HL-60 (cell line): ENCODE results near the gene STK24.

Experiments used
- GABPA ChIP-seq: IDR thresholded peaks from 2 replicates; pipeline ENCODE4 v1.6.1; 2012; ENCODE audit warnings: low read depth
- POLR2AphosphoS5 ChIP-seq: IDR thresholded peaks from 2 replicates; pipeline ENCODE4 v1.6.1; 2012; ENCODE audit warnings: low read depth
- SPI1 ChIP-seq: IDR thresholded peaks from 2 replicates; pipeline ENCODE4 v1.6.1; 2012; ENCODE audit warnings: low read depth, mild to moderate bottlenecking, borderline replicate concordance
- TF ChIP-seq, protein P1 (sequence below): IDR thresholded peaks from one replicate; pipeline ENCODE4 v1.5.1; 2011; ENCODE audit warnings: low read length, control low read depth, inconsistent platforms; ENCODE audit not compliant: insufficient read depth
- TF ChIP-seq, protein P2 (sequence below): IDR thresholded peaks from 2 replicates; pipeline ENCODE4 v1.6.1; 2012; ENCODE audit warnings: low read depth; ENCODE audit not compliant: insufficient replicate concordance

- TF ChIP-seq, protein P1, sequence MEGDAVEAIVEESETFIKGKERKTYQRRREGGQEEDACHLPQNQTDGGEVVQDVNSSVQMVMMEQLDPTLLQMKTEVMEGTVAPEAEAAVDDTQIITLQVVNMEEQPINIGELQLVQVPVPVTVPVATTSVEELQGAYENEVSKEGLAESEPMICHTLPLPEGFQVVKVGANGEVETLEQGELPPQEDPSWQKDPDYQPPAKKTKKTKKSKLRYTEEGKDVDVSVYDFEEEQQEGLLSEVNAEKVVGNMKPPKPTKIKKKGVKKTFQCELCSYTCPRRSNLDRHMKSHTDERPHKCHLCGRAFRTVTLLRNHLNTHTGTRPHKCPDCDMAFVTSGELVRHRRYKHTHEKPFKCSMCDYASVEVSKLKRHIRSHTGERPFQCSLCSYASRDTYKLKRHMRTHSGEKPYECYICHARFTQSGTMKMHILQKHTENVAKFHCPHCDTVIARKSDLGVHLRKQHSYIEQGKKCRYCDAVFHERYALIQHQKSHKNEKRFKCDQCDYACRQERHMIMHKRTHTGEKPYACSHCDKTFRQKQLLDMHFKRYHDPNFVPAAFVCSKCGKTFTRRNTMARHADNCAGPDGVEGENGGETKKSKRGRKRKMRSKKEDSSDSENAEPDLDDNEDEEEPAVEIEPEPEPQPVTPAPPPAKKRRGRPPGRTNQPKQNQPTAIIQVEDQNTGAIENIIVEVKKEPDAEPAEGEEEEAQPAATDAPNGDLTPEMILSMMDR, result no peak
- TF ChIP-seq POLR2AphosphoS5 (no peak), GABPA (no peak), SPI1 (no peak)
- TF ChIP-seq, protein P2, sequence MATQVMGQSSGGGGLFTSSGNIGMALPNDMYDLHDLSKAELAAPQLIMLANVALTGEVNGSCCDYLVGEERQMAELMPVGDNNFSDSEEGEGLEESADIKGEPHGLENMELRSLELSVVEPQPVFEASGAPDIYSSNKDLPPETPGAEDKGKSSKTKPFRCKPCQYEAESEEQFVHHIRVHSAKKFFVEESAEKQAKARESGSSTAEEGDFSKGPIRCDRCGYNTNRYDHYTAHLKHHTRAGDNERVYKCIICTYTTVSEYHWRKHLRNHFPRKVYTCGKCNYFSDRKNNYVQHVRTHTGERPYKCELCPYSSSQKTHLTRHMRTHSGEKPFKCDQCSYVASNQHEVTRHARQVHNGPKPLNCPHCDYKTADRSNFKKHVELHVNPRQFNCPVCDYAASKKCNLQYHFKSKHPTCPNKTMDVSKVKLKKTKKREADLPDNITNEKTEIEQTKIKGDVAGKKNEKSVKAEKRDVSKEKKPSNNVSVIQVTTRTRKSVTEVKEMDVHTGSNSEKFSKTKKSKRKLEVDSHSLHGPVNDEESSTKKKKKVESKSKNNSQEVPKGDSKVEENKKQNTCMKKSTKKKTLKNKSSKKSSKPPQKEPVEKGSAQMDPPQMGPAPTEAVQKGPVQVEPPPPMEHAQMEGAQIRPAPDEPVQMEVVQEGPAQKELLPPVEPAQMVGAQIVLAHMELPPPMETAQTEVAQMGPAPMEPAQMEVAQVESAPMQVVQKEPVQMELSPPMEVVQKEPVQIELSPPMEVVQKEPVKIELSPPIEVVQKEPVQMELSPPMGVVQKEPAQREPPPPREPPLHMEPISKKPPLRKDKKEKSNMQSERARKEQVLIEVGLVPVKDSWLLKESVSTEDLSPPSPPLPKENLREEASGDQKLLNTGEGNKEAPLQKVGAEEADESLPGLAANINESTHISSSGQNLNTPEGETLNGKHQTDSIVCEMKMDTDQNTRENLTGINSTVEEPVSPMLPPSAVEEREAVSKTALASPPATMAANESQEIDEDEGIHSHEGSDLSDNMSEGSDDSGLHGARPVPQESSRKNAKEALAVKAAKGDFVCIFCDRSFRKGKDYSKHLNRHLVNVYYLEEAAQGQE, result no peak
Observed at GRCh38 chr13:98626298-98626935, 49.5 kb upstream of the STK24 start.
